SIG-M5 treated with dmso at 0.1 percent for 504 hours (cell line): ENCODE measurements around the gene EML3.
"Not testable (repeated sequence)": the region's sequence is repeated elsewhere in the genome, so short reads cannot be mapped to it uniquely, and the experiment has no call there.

Experiments used
- DNase-seq: peaks from one replicate; lab custom pipeline; 2025; ENCODE audit not compliant: unreplicated experiment; lab: John Stamatoyannopoulos, UW

The EML3 gene, protein sequence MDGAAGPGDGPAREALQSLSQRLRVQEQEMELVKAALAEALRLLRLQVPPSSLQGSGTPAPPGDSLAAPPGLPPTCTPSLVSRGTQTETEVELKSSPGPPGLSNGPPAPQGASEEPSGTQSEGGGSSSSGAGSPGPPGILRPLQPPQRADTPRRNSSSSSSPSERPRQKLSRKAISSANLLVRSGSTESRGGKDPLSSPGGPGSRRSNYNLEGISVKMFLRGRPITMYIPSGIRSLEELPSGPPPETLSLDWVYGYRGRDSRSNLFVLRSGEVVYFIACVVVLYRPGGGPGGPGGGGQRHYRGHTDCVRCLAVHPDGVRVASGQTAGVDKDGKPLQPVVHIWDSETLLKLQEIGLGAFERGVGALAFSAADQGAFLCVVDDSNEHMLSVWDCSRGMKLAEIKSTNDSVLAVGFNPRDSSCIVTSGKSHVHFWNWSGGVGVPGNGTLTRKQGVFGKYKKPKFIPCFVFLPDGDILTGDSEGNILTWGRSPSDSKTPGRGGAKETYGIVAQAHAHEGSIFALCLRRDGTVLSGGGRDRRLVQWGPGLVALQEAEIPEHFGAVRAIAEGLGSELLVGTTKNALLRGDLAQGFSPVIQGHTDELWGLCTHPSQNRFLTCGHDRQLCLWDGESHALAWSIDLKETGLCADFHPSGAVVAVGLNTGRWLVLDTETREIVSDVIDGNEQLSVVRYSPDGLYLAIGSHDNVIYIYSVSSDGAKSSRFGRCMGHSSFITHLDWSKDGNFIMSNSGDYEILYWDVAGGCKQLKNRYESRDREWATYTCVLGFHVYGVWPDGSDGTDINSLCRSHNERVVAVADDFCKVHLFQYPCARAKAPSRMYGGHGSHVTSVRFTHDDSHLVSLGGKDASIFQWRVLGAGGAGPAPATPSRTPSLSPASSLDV

DNA sequence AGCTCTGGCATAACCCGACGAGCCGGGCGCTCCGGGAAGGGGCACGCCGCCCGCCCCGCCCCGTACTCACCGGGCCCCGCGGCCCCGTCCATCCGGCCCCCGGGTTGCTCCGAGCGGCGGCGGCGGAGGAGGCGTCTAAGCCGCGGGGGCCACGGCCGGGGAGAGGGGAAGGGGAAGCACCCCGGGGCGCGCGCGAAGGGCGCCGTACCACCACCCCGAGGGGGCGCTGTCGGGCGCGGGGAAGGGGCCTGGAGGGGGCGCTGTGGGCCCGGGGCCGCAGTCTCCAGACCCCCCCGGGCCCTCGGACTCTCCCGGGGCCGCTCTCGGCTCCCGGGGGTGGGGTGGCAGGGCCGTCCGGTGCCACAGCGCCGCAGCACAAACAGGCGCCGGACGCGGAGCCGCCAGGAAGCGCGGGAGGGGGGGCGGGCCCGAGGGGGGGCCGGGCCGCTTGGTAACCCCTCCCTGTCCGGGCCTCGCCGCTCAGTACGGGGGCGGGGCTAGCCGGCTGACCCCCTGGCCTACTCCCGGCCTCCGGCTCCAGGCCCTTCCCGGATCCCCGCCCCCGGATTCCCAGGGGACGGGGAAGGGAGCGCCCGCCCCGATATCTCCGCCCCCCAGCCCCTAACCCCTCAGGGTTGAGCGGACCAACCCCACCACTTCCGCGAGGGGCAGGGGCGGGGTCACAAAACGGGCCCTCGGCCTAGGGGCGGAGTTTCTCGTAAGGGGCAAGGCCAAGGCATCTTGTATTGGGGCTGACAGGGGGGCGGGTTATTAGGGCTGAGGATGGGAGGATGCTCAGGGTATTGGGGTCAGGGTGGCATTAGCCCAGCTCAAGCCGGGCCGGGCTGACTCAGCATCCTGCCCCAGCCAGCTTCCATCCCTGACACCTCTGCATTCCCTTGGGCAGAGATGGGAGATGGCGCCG is at the start of gene EML3, which contains the start of gene ROM1:
TSS of gene EML3 (minus strand) at position 410 of the 925 bp plus-strand sequence. CDS start at position 92, 318 bp downstream.
TSS of gene ROM1 (plus strand) at position 892 of the 925 bp plus-strand sequence. CDS start at position 917, 25 bp downstream.
- DNase-seq, result peak; percentile 66

DNA sequence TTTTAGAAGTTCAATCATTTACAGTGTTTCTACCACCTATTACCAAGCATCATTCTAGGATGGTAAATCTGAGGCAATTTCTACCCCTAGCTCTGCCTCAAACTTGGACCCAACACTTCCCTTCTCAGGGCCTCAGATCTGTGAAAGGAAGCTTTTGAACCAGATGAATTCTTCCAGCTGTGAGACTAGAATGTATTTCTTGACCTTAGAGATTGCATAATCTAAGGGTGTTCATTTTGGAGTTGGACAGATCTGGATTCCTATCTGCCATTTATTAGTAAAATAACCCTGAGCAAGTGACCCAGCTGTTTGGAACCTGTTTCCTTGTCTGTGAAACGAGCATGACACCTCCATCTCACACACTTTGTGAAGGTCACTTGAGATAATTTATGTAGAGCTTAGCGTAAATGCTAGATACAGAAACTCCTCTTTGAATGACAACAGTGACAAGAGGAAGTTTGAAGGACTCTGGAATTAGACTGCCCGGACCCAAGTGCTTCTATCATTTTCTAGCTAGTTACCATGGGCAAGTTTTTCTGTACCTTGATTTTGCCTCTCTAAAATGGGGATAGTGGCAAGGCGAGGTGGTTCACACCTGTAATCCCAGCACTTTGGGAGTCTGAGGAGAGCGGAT is 44.3 kb upstream of the EML3 start:
- peak; percentile 33 for DNase-seq

DNA sequence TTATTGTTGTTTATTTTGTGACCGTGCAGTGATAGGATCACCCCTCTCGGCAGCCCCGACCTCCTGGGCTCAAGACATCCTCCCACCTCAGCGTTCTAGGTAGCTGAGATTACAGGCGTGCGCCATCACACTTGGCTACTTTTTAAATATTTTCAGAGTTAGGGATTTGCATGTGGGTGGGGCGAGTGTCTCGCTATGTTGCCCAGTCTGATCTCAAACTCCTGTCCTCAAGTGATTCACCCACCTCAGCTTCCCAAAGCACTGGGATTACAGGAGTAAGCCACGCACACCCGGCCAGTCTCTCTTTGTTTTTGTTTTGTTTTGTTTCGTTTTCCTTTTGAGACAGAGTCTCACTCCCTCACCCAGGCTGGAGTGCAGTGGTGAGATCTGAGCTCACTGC is 41.7 kb upstream of the EML3 start:
- no peak for DNase-seq

DNA sequence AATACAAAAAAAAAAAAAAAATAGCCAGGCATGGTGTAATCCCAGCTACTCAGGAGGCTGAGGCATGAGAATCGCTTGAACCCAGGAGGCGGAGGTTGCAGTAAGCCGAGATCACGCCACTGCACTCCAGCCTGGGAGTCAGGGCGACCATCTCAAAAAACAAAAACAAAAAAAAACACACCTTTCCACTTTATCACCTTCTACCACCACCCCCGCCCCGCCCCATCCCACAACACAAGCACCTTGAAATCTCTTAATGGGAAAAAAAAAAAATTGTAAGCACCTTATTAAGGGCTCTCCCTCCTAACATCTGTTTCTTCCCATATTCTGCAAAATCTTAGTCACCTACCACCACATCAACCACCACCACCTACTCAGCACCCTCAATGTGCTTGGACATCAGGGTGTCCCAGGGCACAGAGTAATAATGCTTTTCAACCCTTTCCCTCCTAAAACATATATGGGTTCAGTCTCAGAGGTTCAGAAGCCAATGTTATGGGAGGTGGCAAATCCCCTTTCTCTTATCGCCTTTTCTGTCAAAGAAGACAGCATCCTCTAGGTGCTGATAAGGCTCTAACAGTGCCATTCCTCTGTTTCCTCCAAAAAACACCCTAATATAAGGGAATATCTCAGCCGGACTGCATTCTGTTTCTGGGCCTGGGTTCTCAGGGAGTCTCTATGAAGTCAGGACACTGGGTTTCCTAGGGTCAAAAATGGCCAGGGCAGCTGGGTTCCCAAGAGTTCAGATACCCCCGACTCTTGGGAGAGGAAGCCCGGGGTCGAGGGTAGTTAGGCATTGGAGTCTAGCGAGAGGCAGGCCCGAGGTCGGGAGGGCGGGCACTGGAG is 39.8 kb upstream of the EML3 start:
- DNase-seq, result no peak

DNA sequence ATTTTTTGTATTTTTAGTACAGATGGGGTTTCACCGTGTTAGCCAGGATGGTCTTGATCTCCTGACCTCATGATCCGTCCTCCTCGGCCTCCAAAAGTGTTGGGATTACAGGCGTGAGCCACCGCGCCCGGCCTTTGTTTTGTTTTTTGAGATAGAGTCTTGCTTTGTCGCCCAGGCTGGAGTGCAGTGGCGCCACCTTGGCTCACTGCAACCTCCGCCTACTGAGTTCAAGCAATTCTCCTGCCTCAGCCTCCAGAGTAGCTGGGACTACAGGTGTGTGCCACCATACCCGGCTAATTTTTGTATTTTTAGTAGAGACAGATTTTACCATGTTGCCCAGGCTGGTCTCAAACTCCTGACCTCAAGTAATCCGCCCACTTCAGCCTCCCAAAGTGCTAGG is 37.7 kb upstream of the EML3 start:
- not testable (repeated sequence) for DNase-seq

DNA sequence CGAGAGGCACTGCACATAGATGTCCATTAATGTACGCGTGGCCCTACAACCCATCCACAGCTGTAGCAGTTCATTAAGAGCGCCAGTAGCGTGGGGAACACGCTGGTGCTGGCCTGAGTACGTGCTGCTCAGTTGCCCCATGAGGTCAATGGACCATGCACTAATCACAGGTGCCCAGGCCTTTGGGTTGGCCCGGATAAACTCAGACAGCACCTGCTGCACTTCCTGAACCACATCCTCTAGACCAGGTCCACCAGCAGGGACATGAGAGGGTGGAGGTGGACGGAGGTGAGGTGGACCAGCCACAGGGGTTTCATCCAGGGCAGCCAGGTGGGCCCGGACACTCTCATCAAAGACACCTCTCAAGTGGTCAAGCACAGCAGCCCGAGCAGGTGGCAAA is 36.9 kb upstream of the EML3 start:
- DNase-seq, result no peak

DNA sequence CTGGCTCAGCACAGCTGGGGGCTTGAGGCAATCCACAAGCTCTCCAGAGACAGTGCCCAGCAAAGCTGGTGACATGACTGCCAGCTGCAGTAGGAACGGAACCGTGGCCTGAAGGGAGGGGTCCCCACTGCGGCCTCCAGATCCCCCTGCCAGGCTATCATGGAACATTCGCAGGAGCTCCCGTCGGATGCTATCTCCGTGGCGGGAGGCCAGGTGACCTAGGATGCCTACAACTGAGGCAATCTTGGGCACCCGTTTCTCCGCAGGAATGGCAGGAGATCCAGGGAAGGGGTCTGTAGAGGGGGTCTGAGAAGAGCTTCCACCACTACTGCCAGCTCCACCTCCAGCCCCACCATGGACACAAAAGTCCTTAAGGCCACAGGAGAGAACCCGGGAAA is 36.4 kb upstream of the EML3 start:
- no peak for DNase-seq

DNA sequence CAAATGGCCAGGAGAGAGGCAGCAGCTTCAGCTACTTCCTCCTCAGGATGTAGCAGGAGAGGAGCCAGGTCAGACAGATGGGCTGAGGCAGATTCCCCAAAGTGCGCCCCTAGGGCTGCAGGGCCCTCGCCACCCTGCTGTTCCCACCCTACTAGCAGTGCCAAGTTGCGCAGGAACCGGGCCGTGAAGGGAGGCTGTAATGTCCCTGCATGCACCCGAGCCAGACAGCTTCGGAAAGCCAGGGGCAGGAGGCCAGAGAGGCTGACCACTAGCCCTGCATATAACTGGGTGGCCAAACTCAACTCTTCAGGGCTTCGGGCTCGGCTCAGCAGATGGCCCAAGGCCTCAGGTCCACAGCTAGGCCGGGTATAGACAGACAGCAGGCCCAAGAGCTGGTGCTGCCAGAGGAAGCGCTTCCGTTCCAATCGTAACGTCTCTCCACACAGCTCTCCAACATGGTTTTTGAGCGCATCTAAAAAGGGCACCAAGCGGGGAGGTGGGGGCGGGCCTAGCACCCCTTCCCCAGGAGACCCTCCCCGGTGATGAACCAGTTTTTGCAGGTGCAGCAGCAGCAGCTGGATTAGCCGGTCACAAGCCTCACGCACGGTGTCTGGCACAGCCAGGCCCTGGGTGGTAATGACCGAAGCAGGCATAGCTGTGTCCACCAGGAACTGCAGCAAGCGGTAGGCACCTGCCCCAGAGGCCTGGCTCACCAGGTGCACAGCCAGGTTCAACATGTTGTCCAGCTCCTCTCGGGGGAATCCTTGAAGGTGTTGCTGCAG is 35.8 kb upstream of the EML3 start:
- no peak for DNase-seq

DNA sequence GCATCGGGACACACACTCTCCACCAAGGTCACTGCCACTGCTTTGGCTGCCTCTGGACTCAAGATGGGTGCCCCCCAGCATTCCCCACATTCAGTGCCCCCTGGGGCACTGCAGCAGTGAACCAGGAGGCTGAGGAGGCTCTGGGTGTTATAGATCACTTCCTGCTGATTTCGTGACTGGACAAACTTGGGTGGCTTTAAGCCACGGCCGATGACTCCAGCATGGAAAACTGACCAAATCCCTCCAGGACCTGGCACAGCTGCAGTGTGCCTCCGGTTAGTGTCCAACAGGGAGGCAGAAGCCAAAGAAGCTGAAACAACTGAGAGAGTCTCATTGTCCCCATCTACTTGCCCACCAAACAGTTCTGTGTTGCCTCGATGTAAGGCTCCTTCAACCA is 35.0 kb upstream of the EML3 start:
- DNase-seq, result no peak

DNA sequence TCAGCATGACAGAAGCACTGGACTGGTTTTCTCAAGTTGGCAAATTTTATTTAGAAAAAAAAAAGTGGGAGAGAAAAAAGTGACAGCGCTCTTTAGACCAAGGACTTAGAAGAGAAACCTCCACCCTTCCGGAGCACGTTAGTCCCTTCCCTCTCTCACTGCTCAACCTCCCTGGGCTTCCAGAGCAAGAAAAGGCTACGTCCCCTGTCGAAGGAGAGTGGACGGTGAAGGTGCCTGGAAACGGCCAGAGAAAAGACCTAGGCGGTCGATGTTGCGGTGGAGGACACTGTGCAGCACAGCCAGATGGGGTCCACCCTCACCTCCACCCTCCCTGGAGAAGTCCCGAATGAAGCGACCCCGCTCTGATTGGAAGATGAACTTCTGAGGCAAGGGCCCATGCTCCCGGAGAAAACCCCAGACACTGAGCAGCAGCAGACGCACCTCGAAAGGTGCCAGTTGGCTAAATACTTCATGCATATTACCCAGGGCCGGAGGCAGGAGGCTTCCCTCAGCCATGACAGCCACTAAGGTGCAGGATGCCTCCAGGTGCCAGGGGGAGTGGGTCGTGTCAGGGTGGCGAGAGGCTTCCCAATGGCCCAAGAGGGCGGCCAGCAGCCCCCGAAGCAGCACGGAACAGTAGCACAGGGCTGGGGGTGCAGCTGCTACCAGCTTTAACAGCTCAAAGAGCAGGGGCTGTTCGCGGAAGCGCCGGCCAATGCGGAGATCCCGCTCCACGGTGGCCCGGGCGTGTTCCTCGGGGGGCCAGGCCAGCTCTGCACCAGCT is 34.4 kb upstream of the EML3 start:
- DNase-seq, result no peak

DNA sequence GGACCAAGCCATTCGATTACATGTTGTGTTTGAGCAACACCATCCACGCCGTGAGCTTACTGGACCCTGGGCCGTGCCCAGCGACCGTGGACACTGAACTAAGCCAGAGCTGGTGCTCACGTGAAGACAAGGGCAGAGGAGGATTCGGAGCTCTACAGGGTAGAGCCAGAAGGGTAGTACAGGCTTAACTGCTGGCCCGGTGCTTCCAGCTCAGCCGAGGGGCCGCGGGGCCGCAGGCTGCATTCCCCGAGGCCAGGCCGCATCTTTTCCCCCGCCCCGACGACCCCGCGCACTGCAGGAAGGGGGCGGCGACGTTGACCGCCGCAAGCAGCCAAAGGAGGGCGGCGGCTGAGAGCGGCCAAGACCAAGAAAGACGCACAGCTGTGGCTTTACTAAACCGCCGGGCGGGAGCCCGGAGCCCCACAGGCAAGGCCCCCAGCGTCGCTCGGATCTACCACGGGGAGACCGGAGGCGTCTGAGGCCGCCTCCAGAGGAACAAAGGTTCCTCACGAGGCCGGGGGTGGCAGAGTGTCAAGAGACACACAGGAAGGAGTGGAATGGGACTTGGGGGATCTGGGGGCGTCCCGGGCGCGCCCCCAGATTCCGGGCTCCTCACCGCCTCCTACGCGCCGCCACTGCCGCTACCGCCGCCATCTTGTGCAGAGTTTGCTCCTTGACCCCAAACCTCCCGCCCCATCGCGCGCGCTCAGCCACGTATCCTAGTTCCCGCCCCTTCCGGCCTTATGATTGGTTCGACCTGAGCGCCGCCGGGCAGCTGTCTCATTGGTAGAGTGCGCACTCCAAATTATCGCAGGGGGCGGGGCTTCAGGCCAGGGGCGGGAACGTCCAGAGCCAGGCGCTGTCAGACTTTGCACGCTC is 33.6 kb upstream of the EML3 start, which contains the start of gene GANAB:
TSS of gene GANAB (minus strand) at position 668 of the 879 bp plus-strand sequence. CDS start at position 654, 14 bp downstream.
- DNase-seq, result peak; percentile 97

DNA sequence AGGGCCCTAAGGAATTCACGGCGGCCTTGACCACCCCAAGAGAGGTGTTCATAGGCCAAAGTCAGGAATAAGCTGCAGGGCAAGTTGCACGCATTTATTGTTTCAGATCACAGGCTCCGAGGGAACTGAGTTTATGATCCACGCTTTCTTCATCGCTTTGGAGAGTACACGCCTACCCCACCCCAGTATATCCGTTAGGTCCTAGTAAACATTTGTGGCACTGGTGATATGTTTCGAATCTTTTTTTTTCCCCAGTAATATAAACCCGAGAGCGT is 33.0 kb upstream of the EML3 start:
- DNase-seq, result no peak

DNA sequence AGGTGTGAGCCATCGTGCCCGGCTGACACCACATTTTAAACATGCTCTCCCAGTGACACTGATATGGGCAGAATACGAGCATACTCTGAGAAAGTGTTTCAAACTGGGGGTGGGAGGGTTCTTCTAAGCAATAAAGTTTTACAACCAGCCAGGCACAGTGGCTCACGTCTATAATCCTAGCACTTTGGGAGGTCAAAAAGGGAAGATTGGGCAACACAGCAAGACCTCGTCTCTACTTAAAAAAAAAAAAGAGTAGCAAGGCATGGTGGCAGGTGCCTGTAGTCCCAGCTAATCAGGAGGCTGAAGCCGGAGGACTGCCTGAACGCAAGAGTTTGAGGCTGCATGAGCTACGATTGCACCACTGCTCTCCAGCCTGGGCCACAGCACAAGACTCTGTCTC is 31.6 kb upstream of the EML3 start:
- peak; percentile 16 for DNase-seq

DNA sequence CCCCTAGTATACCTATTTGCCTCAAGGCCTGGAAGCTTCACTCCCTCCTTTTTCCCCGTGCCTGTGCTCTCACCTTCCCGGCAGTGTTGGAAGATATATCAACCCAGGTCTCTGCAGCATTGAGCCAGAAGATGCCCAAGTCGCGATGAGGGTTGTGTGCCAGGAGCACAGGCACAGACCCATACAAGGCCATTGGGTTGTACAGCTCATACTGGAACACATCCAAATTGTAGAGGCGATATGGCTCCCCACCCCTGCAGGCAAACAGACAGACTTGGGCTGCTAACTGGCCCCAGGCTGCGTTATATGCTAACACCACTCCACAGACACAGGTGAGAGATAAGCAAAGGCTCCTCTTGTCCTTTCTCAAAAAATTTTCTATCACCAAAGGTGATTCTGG is 19.9 kb upstream of the EML3 start:
- no peak for DNase-seq

DNA sequence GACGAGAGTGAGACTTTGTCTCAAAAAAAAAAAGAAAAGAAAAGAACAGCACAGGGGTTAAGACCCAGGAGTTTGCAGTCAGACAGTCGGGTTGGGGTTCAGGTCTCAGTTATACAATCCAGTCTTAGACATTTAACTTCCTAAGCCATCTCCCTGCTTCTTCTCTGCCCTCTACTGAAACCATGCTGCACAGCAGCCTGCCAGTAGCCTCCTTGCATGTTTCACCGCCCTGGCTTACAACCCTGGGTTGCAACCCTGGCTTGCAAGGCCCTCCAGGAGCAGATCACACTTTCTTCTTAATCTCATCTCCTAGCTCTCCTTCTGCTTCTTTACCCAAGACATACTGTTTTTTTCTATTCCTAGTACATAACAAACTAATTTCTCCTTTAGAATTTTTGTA is 15.1 kb upstream of the EML3 start:
- peak; percentile 12 for DNase-seq

DNA sequence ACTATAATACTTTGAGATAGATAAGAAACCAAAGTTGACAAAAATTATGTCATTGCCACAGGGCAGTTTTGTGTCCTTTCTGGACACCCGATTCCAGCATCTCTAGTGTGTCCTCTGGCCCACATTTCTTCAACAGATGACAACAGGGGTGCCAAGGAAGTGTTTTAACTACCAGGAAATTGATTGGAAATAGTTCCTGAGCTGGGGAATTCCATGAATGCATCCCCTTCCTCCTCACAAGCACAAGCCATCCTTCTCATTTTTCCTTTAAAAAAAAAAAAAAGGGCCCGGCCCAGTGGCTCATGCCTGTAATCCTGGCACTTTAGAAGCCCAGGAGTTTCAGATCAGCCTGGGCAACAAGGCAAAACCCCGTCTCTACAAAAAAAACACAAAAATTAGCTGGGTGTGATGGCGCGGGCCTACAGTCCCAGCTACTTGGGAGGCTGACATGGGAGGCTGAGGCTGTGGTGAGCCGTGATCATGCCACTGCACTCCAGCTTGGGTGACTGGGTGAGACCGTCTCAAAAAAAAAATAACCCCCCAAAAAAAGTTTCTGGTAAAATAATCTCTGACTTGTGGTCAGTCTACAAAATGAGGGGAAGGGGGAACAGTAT is 10.0 kb upstream of the EML3 start:
- DNase-seq, result no peak
